KOPT-K1 (cell line): Measurements from ENCODE around the gene TKFC.
A peak's percentile ranks its signal among the peaks of the same experiment; 100 is the strongest.
"Not testable (repeated sequence)": the region's sequence is repeated elsewhere in the genome, so short reads cannot be mapped to it uniquely, and the experiment has no call there.

ENCODE experiments used
- H3K27ac ChIP-seq: fragments of 200-600 bp; sonication (generic); 2 replicates; pipeline ENCODE4 v1.5.1; 2016; ENCODE audit warnings: antibody characterized with exemption, mild to moderate bottlenecking, low read depth, low read length; ENCODE audit not compliant: poor library complexity, severe bottlenecking
- H3K36me3 ChIP-seq: fragments of 200-600 bp; sonication (generic); 2 replicates; pipeline ENCODE4 v1.5.1; 2017; ENCODE audit warnings: antibody characterized with exemption, mild to moderate bottlenecking, low read length, moderate library complexity; ENCODE audit not compliant: insufficient read depth
- H3K9me3 ChIP-seq: fragments of 200-600 bp; sonication (generic); 2 replicates; pipeline ENCODE4 v1.5.1; 2017; ENCODE audit warnings: antibody characterized with exemption, low read length, mild to moderate bottlenecking; ENCODE audit not compliant: insufficient read depth, poor library complexity, severe bottlenecking

Gene TKFC

DNA sequence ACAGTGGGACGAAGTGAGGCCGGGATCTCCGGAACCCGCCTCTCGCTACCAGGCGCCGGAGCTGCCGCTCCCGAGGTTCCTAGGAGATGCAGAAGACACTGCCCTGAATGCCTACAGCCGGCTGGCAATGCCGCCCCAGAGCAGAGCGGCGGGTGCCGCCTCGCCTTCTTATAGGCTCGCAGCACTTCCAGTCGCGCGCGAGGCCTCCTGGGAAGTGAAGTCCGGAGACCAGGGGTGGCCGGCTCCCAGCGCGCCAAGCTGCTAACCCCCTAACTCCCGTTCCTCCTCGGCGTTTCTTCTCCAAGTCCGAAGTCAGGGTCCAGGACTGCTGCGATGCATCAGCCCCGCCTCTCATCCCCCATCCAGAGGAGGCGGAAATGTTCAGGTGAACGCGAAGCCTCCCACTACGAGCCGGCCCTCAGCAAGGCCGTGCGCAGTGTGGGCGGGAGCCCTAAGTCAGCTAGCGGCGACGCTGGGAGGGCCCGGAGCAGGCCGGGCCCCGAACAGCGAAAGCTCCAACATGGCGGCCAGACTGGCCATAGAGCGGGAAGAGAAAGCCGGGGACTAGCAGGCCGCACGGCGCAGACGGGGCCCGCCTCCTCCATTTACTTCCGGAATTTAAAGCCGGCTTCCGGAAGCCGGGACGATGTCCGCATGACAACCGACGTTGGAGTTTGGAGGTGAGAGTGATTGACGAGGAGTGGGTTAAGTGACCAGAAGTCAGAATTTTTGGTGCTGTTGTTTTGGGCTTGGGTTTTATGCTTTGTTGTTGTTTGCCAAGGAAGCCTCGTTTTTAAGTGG lies 28.9 kb downstream of the TKFC start, which contains the start of the genes CYB561A3 and TMEM138:
CYB561A3 (minus strand) TSS at position 142 of the 801 bp plus-strand sequence. CDS start 5,169 bp downstream, outside the sequence.
TMEM138 (plus strand) TSS at position 634 of the 801 bp plus-strand sequence. CDS start 2,017 bp downstream, outside the sequence.
- Histone ChIP-seq H3K9me3 (no peaks in the 10 kb centered on the region), H3K36me3 (peaks cover 39% of the 10 kb centered on the region), H3K27ac (peak within 1 kb of the TSS; percentile 98)

DNA sequence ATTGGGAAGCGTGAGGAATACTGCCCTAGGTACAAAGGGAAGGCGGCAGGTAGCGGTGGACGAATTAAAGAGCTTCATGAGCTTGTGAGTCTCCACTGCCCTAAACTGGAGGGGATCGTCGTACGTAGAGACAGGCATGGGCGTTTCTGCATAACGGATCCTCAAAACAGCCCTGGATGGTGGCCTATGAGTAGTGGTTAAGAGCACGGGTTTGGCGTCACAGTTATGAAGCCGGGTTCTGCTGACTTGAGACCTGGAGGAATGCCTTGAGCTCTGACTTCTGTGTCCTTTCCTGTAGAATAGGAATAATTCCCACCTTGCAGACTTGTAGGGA lies 29.5 kb downstream of the TKFC start:
- Histone ChIP-seq H3K9me3 (no peaks in the 10 kb centered on the region), H3K36me3 (peaks cover 42% of the 10 kb centered on the region), H3K27ac (peak overlapping the region; percentile 98)

GRCh38 chr11:61364012-61364675 lies 31.1 kb downstream of the TKFC start:
- peaks cover 58% of the 10 kb centered on the region for H3K36me3 ChIP-seq
- no peaks in the 10 kb centered on the region for H3K9me3 ChIP-seq
- no peak overlapping the region for H3K27ac ChIP-seq

GRCh38 chr11:61367406-61367805 lies 34.4 kb downstream of the TKFC start:
- peaks cover 89% of the 10 kb centered on the region for H3K36me3 ChIP-seq
- H3K27ac ChIP-seq = no peak overlapping the region
- H3K9me3 ChIP-seq = peaks cover 12% of the 10 kb centered on the region

DNA sequence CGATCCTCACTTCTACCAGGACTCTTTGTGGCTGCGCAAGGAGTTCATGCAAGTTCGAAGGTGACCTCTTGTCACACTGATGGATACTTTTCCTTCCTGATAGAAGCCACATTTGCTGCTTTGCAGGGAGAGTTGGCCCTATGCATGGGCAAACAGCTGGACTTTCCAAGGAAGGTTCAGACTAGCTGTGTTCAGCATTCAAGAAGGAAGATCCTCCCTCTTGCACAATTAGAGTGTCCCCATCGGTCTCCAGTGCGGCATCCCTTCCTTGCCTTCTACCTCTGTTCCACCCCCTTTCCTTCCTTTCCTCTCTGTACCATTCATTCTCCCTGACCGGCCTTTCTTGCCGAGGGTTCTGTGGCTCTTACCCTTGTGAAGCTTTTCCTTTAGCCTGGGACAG lies 35.6 kb downstream of the TKFC start:
- Histone ChIP-seq H3K27ac (no peak overlapping the region), H3K9me3 (peaks cover 20% of the 10 kb centered on the region), H3K36me3 (peaks cover 93% of the 10 kb centered on the region)

- Histone ChIP-seq H3K27ac (no peak overlapping the region), H3K9me3 (peaks cover 27% of the 10 kb centered on the region), H3K36me3 (peaks cover 93% of the 10 kb centered on the region)
Measured at GRCh38 chr11:61369372-61370348, 36.6 kb downstream of the TKFC start.

DNA sequence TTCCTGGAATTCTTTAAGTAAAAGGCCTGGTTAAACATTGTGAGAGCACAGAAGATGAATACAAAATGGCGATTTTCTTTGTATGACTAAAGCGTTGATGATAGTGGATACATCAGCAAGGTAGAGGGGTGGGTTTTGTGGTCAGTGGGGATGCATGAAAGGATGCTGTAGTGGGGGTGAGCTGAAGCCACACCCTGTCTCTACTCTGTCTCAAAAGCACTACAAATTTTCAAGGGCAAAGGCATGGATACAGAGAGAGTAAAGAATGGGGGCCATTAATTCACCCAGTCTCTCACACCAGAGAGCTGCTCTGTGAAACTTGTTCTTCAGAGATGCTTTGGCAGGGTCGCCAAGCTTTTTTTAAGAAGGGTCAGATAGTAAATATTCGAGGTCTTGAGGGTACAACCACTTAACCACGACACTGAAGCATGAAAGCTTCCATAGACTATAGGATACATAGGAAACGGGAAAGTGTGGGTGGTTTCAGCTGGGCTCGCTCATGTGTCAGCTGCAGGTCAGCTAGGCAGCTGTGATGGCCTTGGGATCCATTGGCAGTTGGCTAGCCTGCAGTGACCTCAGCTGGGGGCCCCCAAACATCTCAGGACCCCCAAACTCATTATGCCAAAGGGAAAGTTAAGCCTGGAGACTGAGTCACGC lies 37.4 kb downstream of the TKFC start:
- Histone ChIP-seq H3K36me3 (peaks cover 94% of the 10 kb centered on the region), H3K9me3 (peaks cover 35% of the 10 kb centered on the region), H3K27ac (no peak overlapping the region)

- Histone ChIP-seq H3K27ac (no peak overlapping the region), H3K36me3 (peaks cover 82% of the 10 kb centered on the region), H3K9me3 (peaks cover 35% of the 10 kb centered on the region)
Measured at GRCh38 chr11:61372659-61373420, 39.8 kb downstream of the TKFC start.

DNA sequence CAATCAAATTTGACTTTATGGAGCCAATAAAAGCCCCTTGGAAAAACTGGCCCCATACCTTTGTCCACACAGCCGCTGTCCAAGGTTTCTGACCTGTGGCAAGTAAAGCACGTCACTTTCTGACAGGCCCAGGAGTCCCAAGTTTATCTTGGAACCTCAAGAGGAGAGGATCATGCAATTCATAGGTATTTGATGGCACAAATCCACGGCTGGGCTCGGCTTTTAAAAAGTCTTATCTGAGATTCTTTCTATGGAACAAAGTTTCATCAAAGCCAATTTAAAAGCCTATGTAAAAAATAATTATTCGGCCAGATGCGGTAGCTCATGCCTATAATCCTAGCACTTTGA lies 42.7 kb downstream of the TKFC start:
- Histone ChIP-seq H3K27ac (no peak overlapping the region), H3K9me3 (peaks cover 35% of the 10 kb centered on the region), H3K36me3 (peaks cover 53% of the 10 kb centered on the region)

DNA sequence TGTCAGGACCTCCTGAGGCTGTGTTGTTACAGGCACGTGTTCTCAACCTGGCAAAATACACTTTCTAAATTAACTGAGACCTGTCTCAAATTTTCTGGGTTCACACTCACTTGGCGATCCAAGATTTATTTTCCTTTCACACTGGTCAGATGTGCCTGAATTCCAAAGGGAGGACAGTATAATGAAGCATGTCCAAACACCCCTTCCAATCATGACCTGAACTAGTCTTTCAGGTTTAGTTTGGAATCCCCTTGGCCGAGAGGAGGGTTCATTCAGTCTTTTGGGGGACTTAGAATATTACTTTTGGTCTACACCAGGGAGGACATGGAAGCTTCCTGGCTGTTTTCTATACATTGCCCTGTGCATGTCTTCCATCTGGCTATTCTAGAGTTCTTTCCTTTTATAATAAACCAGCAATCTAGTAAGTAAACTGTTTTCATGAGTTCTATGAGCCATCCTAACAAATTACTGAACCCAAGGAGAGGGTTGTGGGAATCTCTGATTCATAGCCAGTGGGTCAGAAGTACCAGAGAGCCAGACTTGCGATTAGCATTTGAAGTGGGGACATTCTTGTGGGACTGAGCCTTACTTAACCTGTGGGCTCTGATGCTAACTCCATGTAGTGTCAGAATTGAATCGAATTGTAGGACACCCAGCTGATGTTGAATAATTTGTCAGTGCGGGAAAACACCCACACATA lies 44.6 kb downstream of the TKFC start:
- Histone ChIP-seq H3K36me3 (peaks cover 36% of the 10 kb centered on the region), H3K9me3 (peaks cover 21% of the 10 kb centered on the region), H3K27ac (no peak overlapping the region)

- Histone ChIP-seq H3K9me3 (peaks cover 15% of the 10 kb centered on the region), H3K27ac (no peak overlapping the region), H3K36me3 (peaks cover 28% of the 10 kb centered on the region)
Measured at GRCh38 chr11:61378713-61379313, 45.8 kb downstream of the TKFC start.

DNA sequence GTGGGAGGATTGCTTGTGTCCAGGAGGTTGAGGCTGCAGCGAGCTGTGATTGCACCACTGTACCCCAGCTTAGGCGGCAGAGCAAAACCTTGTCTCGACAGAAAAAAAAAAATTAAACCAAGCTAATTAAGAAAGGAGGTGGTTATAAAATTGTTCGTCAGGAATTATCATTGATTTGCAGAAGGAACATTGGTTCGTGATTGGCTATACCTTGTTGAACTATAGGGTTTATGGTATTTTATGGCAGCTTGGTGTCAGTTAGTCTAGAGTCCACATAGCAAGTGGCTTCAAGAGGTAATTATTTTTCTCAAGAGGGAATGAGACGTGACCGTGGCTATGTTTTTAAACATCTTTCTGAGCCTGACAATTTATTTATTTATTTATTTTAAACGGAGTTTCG lies 47.9 kb downstream of the TKFC start:
- H3K9me3 ChIP-seq = no peaks in the 10 kb centered on the region
- H3K36me3 ChIP-seq = peaks cover 7% of the 10 kb centered on the region; the same call in 1 of the 2 replicates
- H3K27ac ChIP-seq = no peak overlapping the region

DNA sequence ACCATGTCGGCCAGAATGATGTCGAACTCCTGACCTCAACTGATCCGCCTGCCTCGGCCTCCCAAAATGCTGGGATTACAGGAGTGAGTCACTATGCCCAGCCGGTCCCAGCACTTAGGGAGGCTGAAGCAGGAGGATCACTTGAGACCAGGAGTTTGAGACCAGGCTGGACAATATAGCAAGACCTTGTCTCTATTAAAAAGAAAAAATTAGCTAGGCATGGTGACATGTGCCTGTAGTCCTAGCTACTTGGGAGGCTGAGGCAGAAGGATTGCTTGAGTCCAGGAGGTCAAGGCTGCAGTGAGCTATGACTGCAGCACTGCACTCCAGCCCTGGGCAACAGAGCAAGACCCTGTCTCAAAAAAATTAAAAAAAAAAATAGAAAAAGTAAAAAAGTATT lies 50.8 kb downstream of the TKFC start:
- not testable (repeated sequence) for H3K27ac ChIP-seq, H3K36me3 ChIP-seq, H3K9me3 ChIP-seq
